Thymus (tissue), 14 donors: ENCODE results near the gene NDRG4. TPM values are rescaled to one million over a fixed set of nuclear protein-coding genes. Genes with fewer than 3 reads are reported as not detected.

ENCODE experiments used
- DNase-seq, 9 donors: peaks; one replicate each; pipeline ENCODE4 v3.0.0-alpha.2; 2013; ENCODE audit warnings: low spot score in 9 of 9, low read depth in 6 of 9, missing footprints in 1 of 9
- H3K27ac ChIP-seq, 2 donors: one replicate each; pipeline ENCODE4 v1.5.1; 2013; ENCODE audit warnings: control low read depth in 1 of 2, low read depth in 1 of 2, low read length in 1 of 2, mild to moderate bottlenecking in 1 of 2, moderate library complexity in 1 of 2
- H3K27me3 ChIP-seq, 2 donors: one replicate each; pipeline ENCODE4 v1.5.1; 2013; ENCODE audit warnings: low read length in 1 of 2; ENCODE audit not compliant: control insufficient read depth in 2 of 2, insufficient read depth in 1 of 2
- H3K36me3 ChIP-seq, 2 donors: one replicate each; pipeline ENCODE4 v1.5.1; 2013; ENCODE audit warnings: low read length in 1 of 2, mild to moderate bottlenecking in 1 of 2, moderate library complexity in 1 of 2; ENCODE audit not compliant: control insufficient read depth in 2 of 2, insufficient read depth in 2 of 2
- H3K4me1 ChIP-seq, 2 donors: one replicate each; pipeline ENCODE4 v1.5.1; 2013; ENCODE audit warnings: low read length in 2 of 2; ENCODE audit not compliant: control insufficient read depth in 2 of 2, insufficient read depth in 2 of 2
- H3K4me3 ChIP-seq, 2 donors: one replicate each; pipeline ENCODE4 v1.5.1; 2013; ENCODE audit warnings: low read length in 2 of 2, control low read depth in 1 of 2, mild to moderate bottlenecking in 1 of 2
- H3K9me3 ChIP-seq, 2 donors: one replicate each; pipeline ENCODE4 v1.5.1; 2013; ENCODE audit warnings: low read length in 1 of 2, mild to moderate bottlenecking in 1 of 2; ENCODE audit not compliant: control insufficient read depth in 2 of 2, insufficient read depth in 1 of 2
- WGBS: extraction: QIAGEN DNeasy Blood & Tissue Kit; methylation state at CpG from one replicate; pipeline ENCODE4 v1.1.7; 2013; 5-methylcytosine and 5-hydroxymethylcytosine counted together
- long read RNA-seq, 10 donors: transcript quantifications; one replicate each; lab custom pipeline, GENCODE V29; 2026
- polyA plus RNA-seq: library from polyadenylated mRNA; stranded (reverse); fragments of 200-250 nt; gene quantifications from one replicate; pipeline ENCODE4 v1.2.3, GENCODE V29; 2013
- total RNA-seq: library from RNA; stranded (reverse); fragments of 120-200 nt; gene quantifications from one replicate; pipeline ENCODE4 v1.2.4, GENCODE V29; 2013
- donor health status: healthy.

Gene NDRG4
- 3.0 TPM for total RNA-seq
- polyA plus RNA-seq: 15.7 TPM
- long read RNA-seq, donor 1: 0 reads
- long read RNA-seq, donor 2: 0 reads
- long read RNA-seq, donor 3, partial matches to known transcripts: 0 of 1 reads
- long read RNA-seq, donor 3, other reads (novel, unspliced or antisense): 0 of 1 reads
- long read RNA-seq, donor 4: 0 reads
- long read RNA-seq, donor 5, partial matches to known transcripts: 0 of 3 reads
- long read RNA-seq, donor 5, other reads (novel, unspliced or antisense): 0 of 3 reads
- long read RNA-seq, donor 6, partial matches to known transcripts: 0 of 3 reads
- long read RNA-seq, donor 6, other reads (novel, unspliced or antisense): 0 of 3 reads
- long read RNA-seq, donor 7, partial matches to known transcripts: 0 of 2 reads
- long read RNA-seq, donor 7, other reads (novel, unspliced or antisense): 0 of 2 reads
- long read RNA-seq, donor 8, partial matches to known transcripts: 0 of 1 reads
- long read RNA-seq, donor 8, other reads (novel, unspliced or antisense): 0 of 1 reads
- long read RNA-seq, donor 9, partial matches to known transcripts: 0 of 1 reads
- long read RNA-seq, donor 9, other reads (novel, unspliced or antisense): 0 of 1 reads
- long read RNA-seq, donor 10, partial matches to known transcripts: 0 of 2 reads
- long read RNA-seq, donor 10, other reads (novel, unspliced or antisense): 0 of 2 reads

GRCh38 chr16:58499615-58500351, at the start of gene NDRG4:
TSS of gene NDRG4 (plus strand) at chr16:58500143. CDS start at chr16:58500249, 106 bp downstream.
- peak in 5 of 9 donors; percentile 49 to 85 (median 65) for DNase-seq
- H3K4me1 ChIP-seq: peaks cover 0 to 27% of the 10 kb centered on the region in 2 donors
- WGBS: 44% methylated on average over 24 of the region's 24 CpGs
- H3K9me3 ChIP-seq: peaks cover 0 to 4% of the 10 kb centered on the region in 2 donors
- H3K27ac ChIP-seq: no peak within 1 kb of the TSS
- H3K36me3 ChIP-seq: no peaks in the 10 kb centered on the region
- H3K27me3 ChIP-seq: peaks cover 9 to 72% of the 10 kb centered on the region in 2 donors
- peak within 1 kb of the TSS; percentile 39 to 46 for H3K4me3 ChIP-seq

- Histone ChIP-seq H3K4me3 (no peak overlapping the region), H3K36me3 (no peaks in the 10 kb centered on the region), H3K27me3 (peaks cover 0 to 8% of the 10 kb centered on the region in 2 donors), H3K27ac (no peak overlapping the region), H3K4me1 (no peaks in the 10 kb centered on the region), H3K9me3 (no peaks in the 10 kb centered on the region)
- no peak for DNase-seq
- 93% methylated on average over 7 of the region's 7 CpGs for WGBS
Measured at GRCh38 chr16:58450590-58450989, 49.4 kb upstream of the NDRG4 start.

- WGBS: 97% methylated on average over 3 of the region's 3 CpGs
- H3K9me3 ChIP-seq: no peaks in the 10 kb centered on the region
- H3K4me1 ChIP-seq: no peaks in the 10 kb centered on the region
Measured at GRCh38 chr16:58451265-58451689, 48.7 kb upstream of the NDRG4 start.

GRCh38 chr16:58451945-58452401, 48.0 kb upstream of the NDRG4 start:
- Histone ChIP-seq H3K4me3 (no peak overlapping the region), H3K36me3 (no peaks in the 10 kb centered on the region), H3K9me3 (no peaks in the 10 kb centered on the region), H3K4me1 (no peaks in the 10 kb centered on the region), H3K27ac (no peak overlapping the region), H3K27me3 (peaks cover 0 to 13% of the 10 kb centered on the region in 2 donors)
- WGBS: 98% methylated on average over 1 of the region's 1 CpG
- DNase-seq: no peak

More at GRCh38 chr16:58451265-58451689, 48.7 kb upstream of the NDRG4 start:
- H3K4me3 ChIP-seq: no peak overlapping the region
- DNase-seq: no peak
- peaks cover 0 to 10% of the 10 kb centered on the region in 2 donors for H3K27me3 ChIP-seq
- no peak overlapping the region for H3K27ac ChIP-seq
- H3K36me3 ChIP-seq: no peaks in the 10 kb centered on the region

- H3K36me3 ChIP-seq: no peaks in the 10 kb centered on the region
- H3K9me3 ChIP-seq: no peaks in the 10 kb centered on the region
- H3K27me3 ChIP-seq: peaks cover 0 to 17% of the 10 kb centered on the region in 2 donors
- WGBS: 98% methylated on average over 3 of the region's 3 CpGs
- H3K4me1 ChIP-seq: no peaks in the 10 kb centered on the region
- DNase-seq: no peak
- H3K27ac ChIP-seq: no peak overlapping the region
- no peak overlapping the region for H3K4me3 ChIP-seq
Measured at GRCh38 chr16:58452640-58453039, 47.3 kb upstream of the NDRG4 start.

- DNase-seq: no peak
- no peaks in the 10 kb centered on the region for H3K4me1 ChIP-seq
- no peak overlapping the region for H3K27ac ChIP-seq
- peaks cover 0 to 26% of the 10 kb centered on the region in 2 donors for H3K27me3 ChIP-seq
- H3K9me3 ChIP-seq: no peaks in the 10 kb centered on the region
- 92% methylated on average over 2 of the region's 2 CpGs for WGBS
- H3K4me3 ChIP-seq: no peak overlapping the region
- H3K36me3 ChIP-seq: no peaks in the 10 kb centered on the region
Measured at GRCh38 chr16:58454178-58454577, 45.8 kb upstream of the NDRG4 start.

GRCh38 chr16:58454856-58455255, 45.1 kb upstream of the NDRG4 start:
- H3K4me1 ChIP-seq: no peaks in the 10 kb centered on the region
- 95% methylated on average over 5 of the region's 5 CpGs for WGBS
- peaks cover 0 to 32% of the 10 kb centered on the region in 2 donors for H3K27me3 ChIP-seq
- no peak overlapping the region for H3K4me3 ChIP-seq
- H3K27ac ChIP-seq: no peak overlapping the region
- H3K36me3 ChIP-seq: no peaks in the 10 kb centered on the region
- DNase-seq: no peak
- no peaks in the 10 kb centered on the region for H3K9me3 ChIP-seq

GRCh38 chr16:58455750-58456149, 44.2 kb upstream of the NDRG4 start:
- no peaks in the 10 kb centered on the region for H3K36me3 ChIP-seq
- H3K27ac ChIP-seq: no peak overlapping the region
- DNase-seq: no peak
- peaks cover under 1 to 40% of the 10 kb centered on the region in 2 donors for H3K27me3 ChIP-seq
- H3K9me3 ChIP-seq: no peaks in the 10 kb centered on the region
- WGBS: 94% methylated on average over 2 of the region's 2 CpGs
- H3K4me1 ChIP-seq: no peaks in the 10 kb centered on the region
- no peak overlapping the region for H3K4me3 ChIP-seq
